DMS 273 (cell line): ENCODE results near the gene RAP1GAP2.
"Not testable (repeated sequence)": the region's sequence is repeated elsewhere in the genome, so short reads cannot be mapped to it uniquely, and the experiment has no call there.

Experiments used
- DNase-seq: peaks from one replicate; lab custom pipeline; 2025; ENCODE audit not compliant: unreplicated experiment; lab: John Stamatoyannopoulos, UW

Gene RAP1GAP2

GRCh38 chr17:2990396-2990795, 194.2 kb downstream of the RAP1GAP2 start:
- DNase-seq, result no peak

- not testable (repeated sequence) for DNase-seq
Observed at GRCh38 chr17:2991396-2992180, 195.3 kb downstream of the RAP1GAP2 start.

- no peak for DNase-seq
Observed at GRCh38 chr17:2994441-2994840, 198.2 kb downstream of the RAP1GAP2 start.

GRCh38 chr17:2995377-2995776, 199.1 kb downstream of the RAP1GAP2 start:
- no peak for DNase-seq

GRCh38 chr17:2995886-2996809, 199.9 kb downstream of the RAP1GAP2 start:
- no peak for DNase-seq

- no peak for DNase-seq
Observed at GRCh38 chr17:2996810-2997670, 200.8 kb downstream of the RAP1GAP2 start.

GRCh38 chr17:2998469-2998901, 202.2 kb downstream of the RAP1GAP2 start:
- not testable (repeated sequence) for DNase-seq

- DNase-seq, result no peak
Observed at GRCh38 chr17:3002538-3003295, 206.5 kb downstream of the RAP1GAP2 start.

GRCh38 chr17:3003296-3004149, 207.3 kb downstream of the RAP1GAP2 start:
- DNase-seq, result peak; percentile 21

GRCh38 chr17:3004150-3004801, 208.0 kb downstream of the RAP1GAP2 start:
- DNase-seq, result peak; percentile 98

GRCh38 chr17:3004925-3005324, 208.7 kb downstream of the RAP1GAP2 start:
- peak; percentile 16 for DNase-seq

GRCh38 chr17:3005696-3006095, 209.5 kb downstream of the RAP1GAP2 start:
- DNase-seq, result no peak

- DNase-seq, result no peak
Observed at GRCh38 chr17:3006801-3007200, 210.6 kb downstream of the RAP1GAP2 start.

- DNase-seq, result no peak
Observed at GRCh38 chr17:3007651-3008121, 211.4 kb downstream of the RAP1GAP2 start.

- no peak for DNase-seq
Observed at GRCh38 chr17:3008336-3009288, 212.4 kb downstream of the RAP1GAP2 start.

- no peak for DNase-seq
Observed at GRCh38 chr17:3009411-3009920, 213.2 kb downstream of the RAP1GAP2 start.

- DNase-seq, result no peak
Observed at GRCh38 chr17:3011891-3012290, 215.7 kb downstream of the RAP1GAP2 start.
